HG02610 (cell line): Measurements from ENCODE around the gene NUDT5.
A peak's percentile ranks its signal among the peaks of the same experiment; 100 is the strongest.

Experiments used
- ATAC-seq: cut with Tn5 transposase; IDR thresholded peaks from one replicate; pipeline ENCODE4 v1.9.1; 2021; ENCODE audit warnings: mild to moderate bottlenecking, moderate library complexity; ENCODE audit not compliant: unreplicated experiment

The NUDT5 gene

DNA sequence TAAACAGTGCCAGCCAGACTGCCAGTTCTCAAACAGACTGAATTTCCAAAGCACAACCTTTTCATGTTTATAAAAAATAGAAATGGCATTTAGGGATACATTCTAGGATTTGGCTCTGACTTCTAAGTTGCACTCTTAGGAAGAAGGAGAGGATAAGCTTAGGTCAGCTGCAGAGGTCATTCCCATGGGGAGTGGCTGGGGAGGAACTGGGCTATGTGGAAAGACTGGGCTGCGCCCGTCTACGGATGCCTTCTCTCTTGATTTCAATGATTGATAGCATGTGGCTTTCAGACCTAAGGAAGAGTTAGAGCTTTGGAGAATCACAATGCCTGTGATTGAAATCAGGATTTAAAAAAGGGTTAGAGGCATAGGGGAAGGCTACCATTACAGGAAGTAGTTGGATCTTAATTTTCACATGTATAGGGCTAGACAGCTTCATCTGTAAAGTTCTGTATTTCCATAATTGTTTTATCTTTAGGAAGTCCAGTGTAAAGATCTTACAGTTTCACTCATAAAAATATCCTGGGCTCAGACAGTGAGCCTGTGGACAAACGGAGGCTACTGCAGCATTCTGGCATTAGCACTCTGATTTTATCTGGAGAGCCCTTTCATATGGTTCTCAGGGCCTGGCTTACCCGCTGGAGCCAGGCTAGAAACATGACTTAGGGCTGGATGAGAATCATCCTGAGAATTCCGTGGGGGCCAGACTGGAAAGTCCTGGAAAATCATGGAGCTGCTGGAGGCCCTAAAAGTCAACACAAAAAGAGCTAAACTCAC, 29.5 kb downstream of the NUDT5 start:
- ATAC-seq: no peak

DNA sequence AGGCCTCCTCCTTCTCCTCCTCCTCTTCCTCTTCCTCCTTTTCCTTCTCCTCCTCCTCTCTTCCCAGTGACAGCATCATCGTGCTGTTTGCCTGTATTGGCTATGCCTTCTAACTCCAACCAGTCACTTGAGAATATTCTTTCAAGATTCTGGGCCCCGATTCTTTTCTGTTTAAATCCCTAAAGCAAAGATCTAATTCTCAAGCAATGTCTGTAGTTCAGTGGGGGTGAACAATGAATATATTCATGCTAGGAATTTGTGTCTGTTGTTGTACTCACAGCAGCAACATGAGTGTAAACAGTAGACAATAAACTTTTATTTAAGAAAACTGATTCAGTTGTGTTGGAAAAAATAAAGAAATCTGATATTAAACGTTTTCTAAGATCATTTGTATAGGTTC, 30.7 kb downstream of the NUDT5 start:
- ATAC-seq: no peak

DNA sequence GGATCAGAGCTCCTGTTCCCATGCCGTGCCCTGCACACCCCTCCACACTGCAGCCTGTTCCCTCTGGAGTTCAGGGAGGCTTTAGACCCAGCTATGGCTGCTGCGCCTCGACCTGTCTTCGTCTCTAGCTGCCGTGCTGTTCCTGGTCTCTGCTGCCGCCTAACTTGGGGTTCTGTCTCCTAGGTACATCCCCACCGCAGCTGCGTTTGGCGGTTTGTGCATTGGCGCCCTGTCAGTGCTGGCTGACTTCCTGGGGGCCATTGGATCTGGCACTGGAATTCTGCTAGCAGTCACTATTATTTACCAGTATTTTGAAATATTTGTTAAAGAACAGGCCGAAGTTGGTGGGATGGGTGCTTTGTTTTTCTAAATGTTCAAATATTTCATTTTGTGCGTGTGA, 31.6 kb downstream of the NUDT5 start:
- ATAC-seq: no peak

DNA sequence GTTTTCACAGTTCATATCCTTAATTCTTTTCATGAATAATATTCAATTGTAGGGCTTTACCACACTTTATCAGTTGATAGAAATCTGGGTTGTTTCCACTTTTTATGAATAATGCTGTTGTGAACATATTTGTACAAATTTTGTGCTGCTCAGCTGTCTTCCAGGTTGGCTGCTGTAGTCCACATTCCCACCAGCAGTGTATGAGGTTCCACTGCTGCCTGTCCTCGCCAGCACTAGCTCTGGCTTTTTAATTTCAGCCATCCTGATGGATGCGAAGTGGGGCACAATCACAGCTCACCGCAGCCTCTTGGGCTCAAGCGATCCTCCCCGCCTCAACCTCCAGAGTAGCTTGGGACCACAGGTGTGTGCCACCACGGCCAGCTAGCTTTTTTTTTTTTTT, 32.8 kb downstream of the NUDT5 start:
- no peak for ATAC-seq

DNA sequence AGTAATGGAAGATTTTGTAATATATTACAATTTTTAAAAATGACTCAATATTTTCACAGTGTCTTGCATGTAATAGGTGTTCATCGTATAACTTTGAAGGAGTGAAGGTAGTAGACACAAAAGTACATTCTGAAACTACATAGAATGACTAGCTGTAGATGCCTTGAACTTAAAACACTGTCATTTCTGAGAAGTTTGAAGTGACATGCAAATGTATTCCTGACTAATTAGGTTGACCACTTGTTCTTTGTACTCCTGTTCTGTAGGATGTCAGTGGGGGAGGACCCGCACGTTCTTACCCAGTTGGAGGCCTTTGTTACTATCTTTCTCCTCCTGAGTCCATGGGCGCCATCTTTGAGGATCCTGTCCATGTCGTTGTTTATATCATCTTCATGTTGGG, 35.0 kb downstream of the NUDT5 start:
- no peak for ATAC-seq

DNA sequence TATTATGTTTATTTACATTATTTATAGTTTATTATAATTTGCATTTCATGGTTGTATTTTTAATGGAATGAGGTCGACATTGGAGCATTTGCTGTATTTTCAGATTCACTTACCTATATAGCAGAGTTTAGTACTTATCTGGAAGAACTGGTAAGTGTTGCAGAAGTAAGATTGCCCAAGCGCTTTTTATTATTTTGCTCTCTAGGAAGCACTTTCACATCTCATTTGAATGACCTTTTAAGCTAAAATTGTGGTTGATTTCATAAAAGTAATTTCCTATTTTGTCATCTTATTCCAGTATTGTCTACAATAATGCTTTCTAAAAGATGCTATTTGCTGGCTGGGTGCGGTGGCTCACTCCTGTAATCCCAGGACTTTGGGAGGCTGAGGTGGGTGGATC, 37.6 kb downstream of the NUDT5 start:
- no peak for ATAC-seq

DNA sequence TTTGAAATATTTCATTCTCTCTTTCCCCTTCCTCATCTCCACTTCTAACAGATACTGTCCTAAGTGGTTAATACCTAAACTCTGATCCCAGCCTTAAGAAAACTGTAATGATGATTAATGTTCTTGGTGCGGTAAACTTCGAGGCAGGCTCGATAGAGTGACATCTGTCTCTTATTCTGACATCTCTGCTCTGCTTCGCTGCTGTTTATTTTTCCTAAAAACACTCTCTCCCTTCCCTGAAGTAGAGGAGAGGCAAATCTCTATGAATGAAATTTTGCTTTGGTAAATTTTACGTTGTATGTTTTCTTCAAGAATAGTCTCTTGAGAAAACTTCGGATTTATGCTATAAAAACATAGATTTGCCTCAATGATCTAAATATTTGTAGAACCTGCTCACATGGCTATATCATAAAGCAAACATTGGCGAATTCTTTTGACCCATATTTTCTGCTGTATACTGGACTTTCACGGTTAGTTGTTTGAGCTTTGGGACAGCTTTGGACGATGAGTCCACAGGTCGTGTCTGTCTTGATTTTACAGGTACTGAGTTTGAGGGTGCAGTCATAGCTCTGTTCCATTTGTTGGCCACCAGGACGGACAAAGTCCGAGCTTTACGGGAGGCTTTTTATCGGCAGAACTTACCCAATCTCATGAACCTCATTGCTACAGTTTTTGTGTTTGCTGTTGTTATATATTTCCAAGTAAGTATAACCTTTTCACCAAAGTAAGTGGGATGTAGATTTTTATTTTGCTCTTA, 39.1 kb downstream of the NUDT5 start:
- no peak for ATAC-seq

DNA sequence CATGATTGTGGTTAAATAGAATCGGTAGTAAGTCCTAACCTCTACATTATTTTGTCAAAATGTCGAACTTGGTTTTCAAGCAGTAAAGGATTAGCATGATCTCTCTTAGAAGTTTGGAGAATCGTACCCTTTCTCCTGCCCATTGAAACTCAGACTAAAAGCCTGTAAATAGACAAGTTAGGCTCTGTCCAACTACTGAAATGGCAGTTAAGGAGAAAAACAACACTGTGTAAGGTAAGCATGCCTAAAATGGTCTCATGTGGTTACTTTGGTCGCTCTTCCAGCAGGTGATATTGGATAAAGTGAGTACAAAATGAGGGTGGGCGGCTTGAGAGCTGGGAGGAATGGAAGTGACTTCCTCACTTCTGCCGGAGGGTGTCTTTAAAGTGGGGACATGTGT, 41.2 kb downstream of the NUDT5 start:
- ATAC-seq: no peak

DNA sequence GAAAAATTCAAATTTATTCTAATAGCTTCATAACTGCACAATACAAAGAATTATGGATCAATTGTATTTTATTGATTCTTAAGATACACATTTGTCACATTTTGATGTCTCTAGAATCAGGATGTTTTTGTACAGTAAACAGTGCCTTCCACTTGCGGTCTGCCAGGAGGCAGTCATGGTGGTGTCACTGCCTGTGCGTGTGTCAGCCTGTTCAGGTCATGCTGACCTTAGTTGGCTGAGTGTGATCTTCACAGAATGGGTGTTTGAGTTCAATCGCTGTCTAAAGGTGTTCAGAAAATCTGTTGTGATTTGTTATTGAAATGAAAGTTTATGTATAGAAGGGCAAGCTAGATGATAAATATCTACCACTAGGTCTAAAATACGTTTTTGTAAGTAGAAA, 45.5 kb downstream of the NUDT5 start:
- no peak for ATAC-seq

DNA sequence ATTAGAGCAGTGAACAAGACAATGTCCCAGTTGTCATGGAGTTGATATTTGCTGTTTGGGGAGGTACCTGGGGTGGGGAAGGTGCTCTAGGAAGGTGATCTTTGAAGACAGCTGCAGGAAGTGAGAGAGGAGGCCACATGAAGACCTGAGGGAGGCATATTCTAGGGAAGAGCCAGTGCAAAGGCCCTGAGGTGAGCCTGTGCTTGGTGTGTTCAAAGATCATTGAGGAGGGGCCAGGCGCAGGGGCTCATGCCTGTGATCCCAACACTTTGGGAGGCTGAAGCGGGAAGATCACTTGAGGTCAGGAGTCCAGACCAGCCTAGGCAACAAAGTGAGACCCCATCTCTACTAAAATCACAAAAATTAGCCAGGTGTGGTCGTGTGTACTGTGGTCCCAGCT, 51.2 kb downstream of the NUDT5 start:
- no peak for ATAC-seq

DNA sequence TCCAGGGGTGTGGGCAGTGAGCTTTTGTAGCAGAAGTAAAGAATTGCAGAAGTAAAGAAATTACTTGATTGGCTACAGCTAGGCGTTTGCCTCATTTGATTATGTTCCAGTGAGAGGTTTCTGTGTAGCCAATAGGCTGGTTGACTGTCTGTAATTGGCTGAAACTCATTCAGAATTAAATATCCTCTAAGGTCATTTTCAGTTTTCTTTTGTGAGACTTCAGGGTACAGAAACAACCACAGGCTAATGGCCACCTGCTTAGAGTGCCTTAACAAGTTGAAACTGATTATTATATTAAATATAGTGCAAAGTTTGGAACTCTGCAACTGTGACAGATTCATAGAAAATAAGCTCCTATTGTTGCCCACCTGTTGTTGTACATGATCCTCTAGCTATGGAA, 55.7 kb downstream of the NUDT5 start:
- no peak for ATAC-seq

DNA sequence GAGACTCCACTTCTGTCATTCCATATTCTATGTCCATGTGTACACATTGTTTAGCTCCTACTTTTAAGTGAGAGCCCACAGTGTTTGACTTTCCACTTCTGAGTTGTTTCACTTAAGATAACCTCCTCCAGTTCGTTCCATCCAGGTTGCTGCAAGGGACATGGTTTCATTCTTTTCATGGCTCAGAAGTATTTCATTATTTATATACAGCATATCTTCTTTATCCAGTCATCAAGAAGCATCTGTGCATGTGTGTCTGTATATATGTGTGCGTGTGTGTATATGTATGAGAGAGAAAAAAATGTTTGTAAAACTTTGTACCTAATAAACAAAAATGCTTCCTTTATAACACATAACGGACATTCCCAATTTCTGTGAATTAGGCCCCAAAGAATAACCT, 60.1 kb downstream of the NUDT5 start:
- no peak for ATAC-seq

DNA sequence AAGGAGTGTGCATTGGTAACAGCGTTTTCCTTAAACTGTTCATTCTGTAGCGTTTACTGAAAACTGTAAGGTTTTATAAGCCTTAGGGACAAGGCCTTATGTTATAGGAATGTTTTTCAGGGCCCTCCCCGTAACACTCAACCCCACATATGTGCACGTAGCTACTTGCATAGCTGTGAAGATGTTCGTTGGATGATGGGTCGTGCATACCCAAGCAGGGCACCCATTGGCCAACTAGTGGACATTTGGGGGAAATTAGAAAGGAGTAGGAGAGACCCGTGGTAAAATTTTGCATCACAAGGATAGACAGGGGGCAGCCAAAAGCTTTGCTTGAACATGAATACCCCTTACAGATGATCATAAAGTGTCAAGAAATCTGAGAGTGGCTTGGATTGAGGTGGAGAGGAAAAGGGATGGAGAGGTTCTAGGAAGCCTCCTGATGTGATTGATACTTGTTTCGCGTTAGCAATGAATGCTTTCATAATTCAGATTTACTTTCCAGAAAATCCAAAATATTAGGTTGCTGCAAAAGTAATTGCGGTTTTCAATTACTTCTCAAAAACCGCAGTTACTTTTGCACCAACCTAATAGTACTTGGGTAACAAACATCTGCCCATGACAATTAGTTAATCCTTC, 65.3 kb downstream of the NUDT5 start:
- ATAC-seq: peak; percentile 35

DNA sequence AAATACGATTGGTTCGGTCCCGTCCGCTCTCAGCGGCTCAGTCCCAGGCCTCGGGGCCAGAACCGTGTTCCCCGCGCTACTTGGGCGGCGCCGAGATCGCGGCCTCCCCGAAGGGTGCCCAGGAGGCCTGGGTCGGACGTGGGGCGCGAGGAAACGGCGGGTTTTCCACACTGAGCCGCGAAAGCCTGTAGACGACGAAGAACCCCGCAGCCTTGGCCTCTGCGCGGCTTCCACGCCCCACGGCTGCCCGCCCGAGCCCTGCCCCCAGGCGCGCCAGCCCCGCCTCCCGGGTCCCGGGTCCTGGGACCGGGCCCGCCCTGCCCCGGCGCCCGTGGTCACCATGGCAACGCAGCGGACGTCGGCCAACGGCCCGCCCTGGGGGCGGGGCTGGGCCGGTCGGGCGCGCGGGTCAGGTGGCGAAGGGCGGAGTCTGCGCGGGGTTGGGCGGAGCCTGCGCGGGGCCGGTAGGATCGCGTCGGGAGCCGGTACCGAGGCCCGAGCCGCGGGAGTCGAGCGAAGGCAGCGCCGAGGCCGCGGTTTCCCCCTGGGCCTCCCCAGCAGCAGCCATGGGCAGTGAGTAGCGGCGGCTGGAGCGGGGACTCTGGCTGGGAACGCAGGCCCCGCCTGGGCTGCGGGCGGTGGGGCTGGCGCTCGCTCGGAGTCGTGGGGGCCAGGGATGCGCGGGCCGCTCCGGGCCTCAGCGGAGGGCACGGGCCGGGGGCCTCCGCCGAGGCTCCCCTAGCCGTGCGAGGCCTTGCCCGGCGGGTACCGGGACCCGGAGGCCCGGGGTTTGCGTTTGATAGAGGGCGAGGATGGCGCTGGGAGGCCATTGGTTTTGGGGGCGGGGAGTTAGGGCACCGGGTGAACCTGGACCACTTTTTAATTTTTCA, 66.2 kb downstream of the NUDT5 start, which contains the start of gene SEC61A2:
Gene SEC61A2, plus strand, starts transcription at position 456 of the 890 bp plus-strand sequence. Its CDS starts 111 bp downstream, at position 567.
- peak; percentile 90 for ATAC-seq

DNA sequence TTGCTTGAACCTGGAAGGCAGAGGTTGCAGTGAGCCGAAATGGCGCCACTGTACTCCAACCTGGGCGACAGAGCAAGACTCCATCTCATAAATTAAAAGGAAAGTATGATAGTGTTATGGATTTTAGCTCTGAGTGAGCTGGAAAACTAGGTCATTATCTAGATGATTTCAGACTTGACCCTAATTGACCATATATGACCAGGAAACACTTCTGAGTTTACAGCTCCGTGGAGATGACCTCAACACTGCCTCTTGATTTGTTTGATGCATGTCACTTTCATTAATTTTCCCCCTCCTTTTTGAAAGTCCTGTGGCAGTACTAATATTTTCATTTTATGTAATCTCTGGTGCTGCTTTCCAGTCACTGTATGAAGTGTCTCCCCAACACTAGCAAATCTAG, 74.0 kb downstream of the NUDT5 start:
- ATAC-seq: peak; percentile 35
